Activated T-cell treated with anti-CD3 and anti-CD28 coated beads for 4 hours (primary cell): ENCODE measurements around the gene TMEM63A.
"Not testable (repeated sequence)": the region's sequence is repeated elsewhere in the genome, so short reads cannot be mapped to it uniquely, and the experiment has no call there.

ENCODE experiments used
- DNase-seq: peaks from one replicate; pipeline ENCODE4 v3.0.0-alpha.2; 2020

TMEM63A gene

GRCh38 chr1:225816643-225817538 is 65.3 kb downstream of the TMEM63A start:
- DNase-seq, result no peak

GRCh38 chr1:225815526-225816178 is 66.5 kb downstream of the TMEM63A start:
- no peak for DNase-seq

GRCh38 chr1:225815090-225815489 is 67.1 kb downstream of the TMEM63A start:
- DNase-seq, result not testable (repeated sequence)

- DNase-seq, result no peak
Measured at GRCh38 chr1:225814381-225814780, 67.8 kb downstream of the TMEM63A start.

GRCh38 chr1:225813214-225813964 is 68.8 kb downstream of the TMEM63A start:
- no peak for DNase-seq

- DNase-seq, result no peak
Measured at GRCh38 chr1:225812488-225813213, 69.5 kb downstream of the TMEM63A start.

- DNase-seq, result no peak
Measured at GRCh38 chr1:225811622-225812487, 70.3 kb downstream of the TMEM63A start.

- DNase-seq, result not testable (repeated sequence)
Measured at GRCh38 chr1:225810579-225811538, 71.3 kb downstream of the TMEM63A start.

GRCh38 chr1:225809842-225810578 is 72.2 kb downstream of the TMEM63A start, which contains the start of gene EPHX1:
Gene EPHX1, plus strand, starts transcription at chr1:225810124. Its CDS starts 18,606 bp downstream, at chr1:225828730.
- peak; percentile 45 for DNase-seq

GRCh38 chr1:225808136-225808535 is 74.0 kb downstream of the TMEM63A start:
- no peak for DNase-seq

- DNase-seq, result not testable (repeated sequence)
Measured at GRCh38 chr1:225806736-225807135, 75.4 kb downstream of the TMEM63A start.

- DNase-seq, result no peak
Measured at GRCh38 chr1:225806249-225806648, 75.9 kb downstream of the TMEM63A start.

- DNase-seq, result not testable (repeated sequence)
Measured at GRCh38 chr1:225801146-225801545, 81.0 kb downstream of the TMEM63A start.

- DNase-seq, result not testable (repeated sequence)
Measured at GRCh38 chr1:225796097-225796496, 86.1 kb downstream of the TMEM63A start.
